GM21423 (cell line): Measurements from ENCODE around the gene TNFRSF21.

ENCODE experiments used
- ATAC-seq: cut with Tn5 transposase; IDR thresholded peaks from one replicate; pipeline ENCODE4 v1.9.1; 2021; ENCODE audit warnings: mild to moderate bottlenecking, moderate library complexity; ENCODE audit not compliant: unreplicated experiment

The TNFRSF21 gene

GRCh38 chr6:47181681-47182080 lies 128.0 kb downstream of the TNFRSF21 start:
- ATAC-seq = no peak
